Measurements from ENCODE around the gene DNAAF9.

Gene DNAAF9

GRCh38 chr20:3447321-3447720 is 39.9 kb upstream of the DNAAF9 start:
- no peak for TF ChIP-seq CTCF (conservative IDR thresholded peaks at IDR 0.05; ENCODE audit: control insufficient read depth, insufficient read depth, low read depth, low read length)
- no peak for DNase-seq (ENCODE audit: low read depth)

GRCh38 chr20:3446779-3447178 is 39.3 kb upstream of the DNAAF9 start:
- DNase-seq (ENCODE audit: low read depth), result no peak
- no peak for TF ChIP-seq CTCF (conservative IDR thresholded peaks at IDR 0.05; ENCODE audit: control insufficient read depth, insufficient read depth, low read depth, low read length)
- no peak overlapping the region for H3K4me3 ChIP-seq (ENCODE audit: control insufficient read depth, low read depth, low read length)

More at GRCh38 chr20:3447321-3447720, 39.9 kb upstream of the DNAAF9 start:
- H3K4me3 ChIP-seq (ENCODE audit: control insufficient read depth, low read depth, low read length), result no peak overlapping the region

DNA sequence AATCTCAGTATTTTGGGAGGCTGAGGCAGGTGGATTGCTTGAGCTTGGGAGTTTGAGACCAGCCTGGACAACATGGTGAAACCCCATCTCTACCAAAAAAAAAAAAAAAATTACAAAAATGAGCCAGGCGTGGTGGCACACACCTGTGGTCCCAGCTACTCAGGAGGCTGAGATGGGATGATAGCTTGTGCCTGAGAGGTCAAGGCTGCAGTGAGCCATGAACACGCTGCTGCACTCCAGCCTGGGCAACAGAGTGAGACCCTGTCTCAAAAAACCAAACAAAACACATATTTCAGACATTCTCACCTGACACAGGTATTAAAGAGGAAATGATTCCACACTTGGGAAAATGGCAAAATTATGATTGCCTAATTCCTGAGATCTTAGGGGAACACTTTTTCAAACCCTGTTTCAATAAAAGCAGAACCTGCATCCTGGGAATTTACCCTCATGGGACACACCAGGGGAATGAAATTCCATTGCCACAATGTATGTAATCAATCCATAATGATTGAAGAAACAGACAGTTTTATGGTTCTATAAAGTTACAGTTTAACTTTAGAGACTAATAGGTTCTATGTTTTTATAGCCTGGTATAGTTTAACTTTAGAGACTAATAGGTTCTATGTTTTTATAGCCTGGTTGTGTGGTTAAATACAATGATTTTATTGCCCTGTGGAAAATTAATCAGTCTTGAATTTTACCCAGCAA is 29.6 kb upstream of the DNAAF9 start:
- no peak for TF ChIP-seq CTCF (conservative IDR thresholded peaks at IDR 0.05; ENCODE audit: control insufficient read depth, insufficient read depth, low read depth, low read length)
- no peak for DNase-seq (ENCODE audit: low read depth)
- H3K4me3 ChIP-seq (ENCODE audit: control insufficient read depth, low read depth, low read length), result no peak overlapping the region

DNA sequence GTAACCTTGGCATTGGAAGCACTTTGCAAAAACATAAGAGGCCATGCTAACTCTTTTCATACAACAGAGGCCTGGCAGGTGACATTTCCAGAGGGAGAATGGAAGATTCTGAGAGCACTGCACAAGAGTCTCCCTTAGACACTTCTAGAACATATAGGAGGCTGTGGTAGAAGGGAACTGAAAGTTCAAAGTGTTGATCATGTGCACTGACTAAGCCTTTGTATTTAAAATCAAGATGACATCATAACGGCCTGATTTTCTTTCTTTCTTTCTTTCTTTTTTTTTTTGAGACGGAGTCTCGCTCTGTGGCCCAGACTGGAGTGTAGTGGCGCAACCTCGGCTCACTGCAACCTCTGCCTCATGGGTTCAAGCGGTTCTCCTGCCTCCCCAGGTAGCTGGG is 26.8 kb upstream of the DNAAF9 start:
- no peak overlapping the region for H3K4me3 ChIP-seq (ENCODE audit: control insufficient read depth, low read depth, low read length)
- no peak for TF ChIP-seq CTCF (conservative IDR thresholded peaks at IDR 0.05; ENCODE audit: control insufficient read depth, insufficient read depth, low read depth, low read length)
- DNase-seq (ENCODE audit: low read depth), result no peak

DNA sequence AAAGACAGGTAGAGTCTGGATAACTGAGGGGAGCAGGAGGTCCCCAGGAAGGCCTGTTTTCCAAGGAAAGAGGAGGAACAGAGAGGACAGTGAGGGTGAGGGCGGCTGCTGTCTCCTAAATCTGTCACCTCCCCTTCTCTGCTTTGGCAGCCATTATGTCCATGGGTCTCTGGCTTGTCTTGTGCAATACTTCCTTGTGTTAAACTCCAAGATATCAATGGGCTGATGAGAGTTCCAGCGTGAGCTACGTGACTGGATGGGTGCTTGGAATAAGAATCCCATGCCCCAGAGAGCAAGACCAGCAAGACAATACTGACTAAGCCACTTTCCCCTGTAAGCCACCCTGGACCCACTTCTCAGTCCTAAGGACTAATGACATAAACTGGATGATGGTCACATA is 26.3 kb upstream of the DNAAF9 start:
- H3K4me3 ChIP-seq (ENCODE audit: control insufficient read depth, low read depth, low read length), result no peak overlapping the region
- TF ChIP-seq CTCF (conservative IDR thresholded peaks at IDR 0.05; ENCODE audit: control insufficient read depth, insufficient read depth, low read depth, low read length), result no peak
- DNase-seq (ENCODE audit: low read depth), result no peak

DNA sequence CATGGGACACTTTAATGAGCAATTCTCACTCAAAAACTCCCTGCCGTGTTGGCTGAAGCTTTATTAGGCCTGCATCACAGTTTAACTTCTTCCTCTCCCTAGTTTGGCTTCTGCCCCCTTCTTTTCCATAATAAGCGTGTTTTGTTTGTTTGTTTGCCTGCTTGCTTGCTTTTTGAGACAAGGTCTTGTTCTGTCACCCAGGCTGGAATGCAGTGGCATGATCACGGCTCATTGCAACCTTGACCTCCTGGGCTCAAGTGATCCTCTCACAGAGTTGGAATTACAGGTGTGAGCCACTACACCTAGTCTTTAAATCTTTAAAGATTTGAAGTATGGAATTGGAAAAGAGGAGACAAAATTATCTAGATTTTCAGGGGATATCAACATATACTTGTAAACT is 25.4 kb upstream of the DNAAF9 start:
- no peak for DNase-seq (ENCODE audit: low read depth)
- no peak for TF ChIP-seq CTCF (conservative IDR thresholded peaks at IDR 0.05; ENCODE audit: control insufficient read depth, insufficient read depth, low read depth, low read length)
- H3K4me3 ChIP-seq (ENCODE audit: control insufficient read depth, low read depth, low read length), result no peak overlapping the region

DNA sequence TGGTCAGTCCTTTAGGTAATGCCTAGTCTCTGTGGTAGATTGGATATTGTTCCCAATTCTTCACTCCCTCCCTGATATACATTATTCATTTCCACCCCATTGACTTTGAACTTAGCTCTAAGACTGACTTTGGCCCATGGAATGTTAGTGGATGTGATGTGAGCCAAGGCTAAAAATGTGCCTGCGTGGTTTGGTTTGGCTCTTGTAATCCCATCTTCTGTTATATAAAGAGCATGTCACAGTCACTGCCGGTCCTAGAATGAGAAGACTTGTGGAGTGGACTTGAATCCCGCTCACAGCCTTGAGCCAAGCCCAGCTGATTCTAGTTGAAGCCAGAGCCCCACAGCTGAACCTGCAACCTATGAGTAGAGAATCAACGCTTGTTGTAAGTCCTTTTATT is 23.6 kb upstream of the DNAAF9 start:
- no peak overlapping the region for H3K4me3 ChIP-seq (ENCODE audit: control insufficient read depth, low read depth, low read length)

More for the DNA sequence above, 23.6 kb upstream of the DNAAF9 start:
- TF ChIP-seq CTCF (conservative IDR thresholded peaks at IDR 0.05; ENCODE audit: control insufficient read depth, insufficient read depth, low read depth, low read length), result no peak
- DNase-seq (ENCODE audit: low read depth), result no peak
